Measurements from ENCODE around the gene RNF8.
A peak's percentile ranks its signal among the peaks of the same experiment; 100 is the strongest.
"Not testable (repeated sequence)": the region's sequence is repeated elsewhere in the genome, so short reads cannot be mapped to it uniquely, and the experiment has no call there.

The RNF8 gene, protein sequence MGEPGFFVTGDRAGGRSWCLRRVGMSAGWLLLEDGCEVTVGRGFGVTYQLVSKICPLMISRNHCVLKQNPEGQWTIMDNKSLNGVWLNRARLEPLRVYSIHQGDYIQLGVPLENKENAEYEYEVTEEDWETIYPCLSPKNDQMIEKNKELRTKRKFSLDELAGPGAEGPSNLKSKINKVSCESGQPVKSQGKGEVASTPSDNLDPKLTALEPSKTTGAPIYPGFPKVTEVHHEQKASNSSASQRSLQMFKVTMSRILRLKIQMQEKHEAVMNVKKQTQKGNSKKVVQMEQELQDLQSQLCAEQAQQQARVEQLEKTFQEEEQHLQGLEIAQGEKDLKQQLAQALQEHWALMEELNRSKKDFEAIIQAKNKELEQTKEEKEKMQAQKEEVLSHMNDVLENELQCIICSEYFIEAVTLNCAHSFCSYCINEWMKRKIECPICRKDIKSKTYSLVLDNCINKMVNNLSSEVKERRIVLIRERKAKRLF

DNA sequence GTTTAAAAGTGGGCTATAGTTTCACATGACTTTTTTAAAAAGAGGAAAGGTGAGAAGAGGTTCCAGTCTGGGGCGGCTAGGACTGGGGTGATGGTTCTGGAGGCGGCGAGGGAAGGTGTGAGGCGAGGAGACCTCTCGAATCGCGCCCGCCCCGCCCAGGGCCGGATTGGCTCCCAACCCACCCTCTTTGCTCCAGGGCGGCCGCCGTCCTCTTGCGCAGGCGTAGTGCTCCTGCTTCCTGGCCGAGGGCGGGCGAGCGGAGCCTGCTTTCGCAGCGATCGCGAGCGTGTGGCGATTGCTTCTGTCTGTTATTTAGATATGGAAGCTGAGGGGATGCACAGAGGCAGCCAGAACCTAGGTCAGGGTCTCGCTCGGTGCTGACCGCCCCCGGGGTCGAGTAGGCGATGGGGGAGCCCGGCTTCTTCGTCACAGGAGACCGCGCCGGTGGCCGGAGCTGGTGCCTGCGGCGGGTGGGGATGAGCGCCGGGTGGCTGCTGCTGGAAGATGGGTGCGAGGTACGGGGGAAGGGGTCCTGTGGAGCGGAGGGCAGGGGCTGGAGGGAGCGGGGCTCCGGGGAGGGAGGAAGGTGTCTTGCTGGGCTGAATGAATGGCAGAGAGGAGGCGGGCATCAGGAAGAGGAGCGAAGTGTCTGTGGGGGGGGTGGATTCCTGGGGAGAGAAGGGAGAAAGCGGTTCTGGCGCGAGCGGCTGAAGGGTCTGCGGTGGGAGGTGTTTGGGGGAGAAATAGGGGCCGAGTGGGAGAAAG, at the start of gene RNF8:
RNF8 (plus strand) TSS at position 223 of the 765 bp plus-strand sequence; CDS start at position 405, 182 bp downstream.
- DNase-seq = peak; percentile 85 to 88

DNA sequence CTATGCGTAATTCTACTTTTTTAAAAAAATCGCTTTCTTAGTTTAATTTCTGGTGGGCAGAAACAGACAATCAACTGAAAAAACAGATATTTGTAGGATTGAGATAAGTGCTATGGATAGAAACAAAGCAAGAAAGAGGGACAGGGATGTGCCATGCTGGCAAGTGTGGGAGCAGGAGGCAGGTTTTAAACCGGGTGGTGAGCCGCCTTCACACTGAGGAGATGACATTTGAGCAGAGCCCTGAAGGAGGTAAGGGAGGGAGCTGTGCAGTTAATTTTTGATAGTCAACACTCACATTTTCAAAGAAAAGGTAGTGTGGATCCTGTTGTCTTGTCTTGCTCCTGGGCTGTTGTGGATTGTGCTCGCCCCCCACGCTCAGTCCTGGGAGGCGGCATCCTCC, 49.0 kb upstream of the RNF8 start:
- no peak for DNase-seq

DNA sequence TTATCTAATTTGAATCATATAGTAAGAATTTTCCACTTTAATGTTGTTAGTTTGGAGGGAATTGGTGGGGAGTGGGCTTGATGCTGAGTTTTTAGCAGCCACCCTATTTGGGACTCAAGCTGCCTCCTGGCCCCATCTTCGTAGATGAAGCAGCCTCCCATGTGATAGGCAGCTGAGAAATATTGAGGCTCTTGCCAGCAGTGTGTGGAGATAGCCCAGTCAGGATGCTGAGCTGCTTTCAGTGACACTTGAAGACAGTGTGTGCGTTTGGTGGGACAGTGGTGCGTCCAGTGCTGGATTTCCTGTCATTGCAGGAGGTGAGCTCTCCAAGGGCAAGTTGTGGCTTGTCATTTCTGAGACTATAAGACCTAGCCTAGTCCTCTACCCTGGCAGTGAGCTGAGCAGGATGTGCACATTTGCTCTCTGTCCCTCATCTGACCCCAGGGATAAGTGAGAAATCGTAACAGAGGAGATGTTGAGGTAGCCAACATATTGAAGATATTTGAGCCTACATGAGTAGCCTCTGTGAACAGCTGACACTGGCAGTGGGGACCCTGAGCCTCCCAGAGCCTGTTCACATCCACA, 47.9 kb upstream of the RNF8 start:
- DNase-seq = no peak

DNA sequence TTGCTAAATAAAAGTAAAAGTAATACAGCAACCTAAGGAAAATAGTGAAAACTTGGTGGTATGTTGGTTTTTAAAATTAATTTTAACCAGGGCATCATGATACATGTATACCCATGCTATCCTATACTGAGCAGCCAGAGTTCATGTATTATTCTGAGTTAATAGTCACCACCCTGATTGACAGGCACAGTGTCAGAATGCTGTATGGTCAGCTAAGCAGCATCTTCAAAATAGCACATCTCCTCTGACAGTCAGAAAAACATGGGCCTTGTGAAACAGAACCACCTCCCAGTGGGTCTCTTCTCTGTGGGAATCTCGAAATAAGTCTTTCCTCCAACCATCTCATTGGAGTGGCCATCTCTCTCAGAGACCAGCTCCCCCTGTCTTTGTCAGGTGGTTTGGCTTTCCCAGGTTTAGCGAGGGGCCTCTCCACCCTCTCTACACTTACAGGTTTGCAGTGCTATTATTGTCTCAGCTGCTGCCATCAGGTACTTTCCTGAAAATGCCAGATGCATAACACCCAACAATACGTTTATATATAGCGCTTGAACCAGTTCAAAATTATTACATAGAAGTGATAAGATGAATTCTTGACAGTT, 47.1 kb upstream of the RNF8 start:
- no peak for DNase-seq

DNA sequence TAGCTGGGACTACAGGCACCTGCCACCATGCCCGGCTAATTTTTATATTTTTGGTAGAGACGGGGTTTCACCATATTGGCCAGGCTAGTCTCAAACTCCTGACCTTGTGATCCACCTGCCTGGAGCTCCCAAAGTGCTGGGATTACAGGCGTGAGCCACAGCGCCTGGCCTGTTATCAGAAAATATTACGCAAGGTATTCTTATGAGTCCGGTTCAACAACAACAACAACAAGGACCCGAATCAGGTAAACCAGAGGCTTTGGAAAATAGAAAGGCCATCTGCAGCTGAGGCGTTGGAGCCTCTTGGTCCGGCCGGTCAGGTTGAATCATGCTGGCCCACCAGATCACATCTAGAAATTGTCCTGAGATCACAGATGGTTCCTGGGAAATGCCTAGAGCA, 46.3 kb upstream of the RNF8 start:
- DNase-seq = not testable (repeated sequence)

DNA sequence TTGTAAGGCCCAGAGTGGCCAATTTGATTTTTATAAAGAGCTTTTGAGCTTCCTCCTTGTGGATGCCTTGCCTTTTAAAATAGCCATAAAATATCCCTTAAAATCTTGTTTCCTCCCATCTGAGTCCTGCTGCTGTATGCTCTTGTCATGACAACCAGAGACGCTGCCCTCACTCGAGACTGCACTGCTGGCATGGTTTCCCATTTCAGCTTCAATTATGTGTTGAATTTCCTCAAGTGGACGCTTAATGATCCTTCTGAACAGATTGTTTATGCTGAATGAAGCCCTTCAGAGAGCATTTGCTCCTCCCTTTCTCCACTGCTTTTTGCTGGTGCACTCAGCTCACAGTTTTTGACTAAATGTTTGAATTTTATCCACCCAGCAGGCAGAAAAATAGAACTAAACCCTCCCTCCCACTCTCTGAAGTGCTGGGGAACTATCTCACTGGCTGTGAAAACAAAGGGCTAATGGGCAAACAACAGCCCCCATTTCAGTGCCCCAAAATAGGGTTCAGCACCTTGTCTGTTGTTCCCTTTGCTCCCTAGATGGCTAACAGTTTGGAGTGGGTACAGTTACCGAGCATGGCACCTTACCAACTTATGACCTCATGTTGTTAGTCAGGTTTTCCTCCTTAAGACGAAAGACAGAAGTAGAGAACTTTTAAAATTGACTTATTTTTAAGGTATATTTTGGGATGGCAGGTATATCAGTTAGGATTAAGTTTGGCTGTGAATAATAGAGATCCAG, 45.5 kb upstream of the RNF8 start:
- DNase-seq = no peak

DNA sequence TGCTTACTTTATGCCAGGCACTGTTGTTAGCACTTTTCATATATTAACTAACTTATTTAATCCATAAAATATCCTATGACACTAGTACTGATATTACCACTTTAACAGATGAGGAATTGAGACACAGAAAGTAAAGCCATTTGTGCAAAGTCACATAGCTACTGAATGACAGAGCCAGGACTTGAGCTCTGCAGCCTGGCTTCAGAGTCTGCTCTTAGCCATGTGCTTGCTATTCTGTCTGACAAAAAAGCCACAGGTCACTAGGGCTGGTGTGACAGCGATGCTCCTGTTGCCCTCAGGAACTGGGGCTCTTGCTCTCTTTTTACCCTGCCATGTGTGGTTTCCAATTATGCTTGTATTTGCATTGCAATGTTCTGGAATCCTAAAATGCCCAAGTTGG, 44.7 kb upstream of the RNF8 start:
- DNase-seq = no peak

DNA sequence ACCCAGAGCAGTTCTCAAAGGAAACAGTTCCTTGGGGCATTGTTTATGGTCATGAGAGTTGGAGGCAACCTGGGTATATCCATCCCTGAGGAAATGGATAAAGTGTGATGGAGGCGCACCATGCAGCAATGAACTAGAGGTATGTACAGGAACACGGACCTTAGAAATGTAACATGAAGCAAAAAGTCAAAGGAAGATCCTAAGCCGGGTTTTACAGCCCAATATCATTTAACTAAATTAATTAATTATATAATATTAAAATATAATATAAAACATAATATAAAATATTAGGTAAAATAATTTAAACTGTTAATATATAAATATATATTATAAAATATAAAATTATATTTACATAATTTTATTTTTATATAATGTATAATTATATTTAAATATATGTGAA, 44.1 kb upstream of the RNF8 start:
- no peak for DNase-seq

DNA sequence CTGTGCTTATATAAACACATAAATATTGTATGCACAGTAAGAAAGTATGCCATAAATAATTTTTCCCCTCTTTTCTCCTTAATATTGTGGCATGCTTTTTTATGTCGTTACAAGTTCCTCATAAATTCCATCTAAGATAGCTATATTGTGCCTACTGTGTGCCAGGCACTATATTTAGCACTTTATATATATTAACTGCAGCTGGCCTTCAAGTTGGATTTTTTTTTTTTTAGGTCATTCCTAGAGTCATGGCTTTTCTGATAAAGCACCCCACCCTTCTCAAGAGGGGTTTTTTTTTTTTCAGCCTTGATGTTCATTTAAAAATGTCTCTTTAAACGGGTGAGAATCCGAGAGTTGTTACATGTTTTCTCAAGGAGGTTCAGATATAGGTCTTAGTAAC, 42.8 kb upstream of the RNF8 start:
- no peak for DNase-seq

DNA sequence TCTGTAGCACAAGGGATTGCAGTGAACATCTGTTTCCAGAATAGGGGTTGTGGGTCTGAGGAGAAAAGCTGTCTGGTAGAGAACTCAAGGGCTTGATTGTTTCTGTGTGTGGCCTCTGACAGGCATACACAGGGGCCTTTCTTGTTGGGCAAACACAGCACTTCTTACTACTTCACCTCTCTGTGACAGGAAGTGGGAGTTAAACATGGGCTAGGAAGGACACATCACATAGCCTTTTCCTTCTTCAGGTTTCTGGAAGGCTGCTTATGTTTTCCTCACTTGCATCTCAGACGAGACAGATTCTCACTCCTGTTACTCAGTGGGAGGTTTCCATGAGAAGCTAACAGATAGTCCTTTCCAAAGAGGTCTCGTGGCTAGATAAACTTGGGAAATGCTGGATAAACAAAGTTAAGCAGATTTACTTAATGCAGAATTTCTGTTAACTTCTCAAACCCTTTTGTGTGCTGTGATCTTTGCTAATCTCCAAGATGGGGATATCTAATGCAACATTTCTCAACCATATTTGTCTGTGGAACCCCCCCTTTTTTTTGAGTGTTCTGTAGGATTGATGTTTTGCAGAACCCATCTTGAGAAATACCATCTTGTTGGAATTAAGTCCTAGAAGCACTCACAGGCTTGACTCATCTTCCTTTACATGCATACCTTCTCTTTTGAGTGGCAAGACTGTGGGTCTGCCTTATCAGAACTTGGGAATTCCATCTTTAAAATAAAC, 41.9 kb upstream of the RNF8 start:
- no peak for DNase-seq

DNA sequence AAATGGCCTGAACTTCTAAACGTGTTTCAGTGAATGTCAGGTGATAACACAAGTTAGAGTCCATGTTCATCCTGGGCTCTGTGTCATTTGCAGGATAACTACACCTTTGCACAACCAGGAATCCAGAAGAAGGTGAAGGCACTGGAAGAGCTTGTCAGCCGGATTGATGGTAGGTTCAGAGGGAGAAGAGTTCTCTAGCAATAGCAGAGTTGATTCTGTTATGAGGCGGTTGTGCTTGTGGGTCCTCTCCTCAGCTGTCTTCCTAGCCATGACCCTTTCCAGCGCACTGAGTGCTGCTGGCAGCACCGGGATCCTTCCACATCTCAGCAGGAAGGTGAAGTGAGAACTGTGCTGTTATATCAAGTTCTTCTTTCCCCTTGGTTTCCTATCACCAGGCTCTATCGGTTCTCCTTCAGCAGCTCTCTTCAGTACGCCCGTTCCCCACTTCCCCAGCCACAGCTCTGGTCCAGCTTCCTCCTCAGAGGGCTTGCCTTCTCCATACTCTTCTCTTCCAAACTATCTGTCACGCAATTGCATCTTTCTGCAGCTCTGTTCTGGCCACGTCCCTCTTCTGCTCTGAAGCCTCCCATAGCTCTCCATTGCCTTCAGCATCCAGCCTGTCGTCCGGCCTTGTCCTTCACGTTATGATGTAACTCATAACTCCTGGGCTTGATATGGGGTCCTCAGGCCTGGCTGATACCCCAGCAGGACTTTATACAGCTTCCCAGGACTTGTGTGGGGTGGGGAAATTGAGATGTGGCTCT, 39.9 kb upstream of the RNF8 start:
- no peak for DNase-seq

DNA sequence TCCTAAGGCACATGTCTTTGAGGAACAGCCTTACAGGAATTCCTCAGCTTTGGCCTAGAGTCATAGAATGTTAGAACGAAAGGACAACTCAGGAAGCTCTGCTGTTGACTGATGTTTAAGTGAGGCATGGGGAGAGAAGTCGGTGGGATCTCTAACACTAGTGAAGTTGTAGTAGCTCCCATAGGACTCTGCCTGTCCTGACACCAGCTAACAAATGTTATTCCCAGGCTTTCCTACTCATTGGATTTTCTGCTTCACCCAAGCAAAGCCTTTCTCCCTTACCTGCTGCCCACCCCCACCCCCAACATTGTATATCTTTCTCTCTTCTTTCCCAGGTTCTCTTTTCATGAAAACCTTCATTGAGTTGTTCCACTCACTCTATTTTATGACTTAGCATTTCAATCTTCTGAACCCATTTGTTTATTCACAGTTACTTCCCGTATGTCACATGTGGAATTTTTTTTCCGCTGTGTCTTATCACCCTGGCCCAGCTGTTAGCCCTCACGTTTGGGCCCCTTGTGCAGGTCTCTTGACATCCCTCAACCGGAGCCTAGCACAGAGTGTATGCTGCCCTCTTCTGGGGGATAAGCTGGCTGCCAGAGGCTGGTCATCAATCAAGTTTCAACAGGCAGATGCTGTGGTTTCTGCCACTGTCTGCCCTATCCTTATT, 39.2 kb upstream of the RNF8 start:
- peak; percentile 18 to 24 for DNase-seq

DNA sequence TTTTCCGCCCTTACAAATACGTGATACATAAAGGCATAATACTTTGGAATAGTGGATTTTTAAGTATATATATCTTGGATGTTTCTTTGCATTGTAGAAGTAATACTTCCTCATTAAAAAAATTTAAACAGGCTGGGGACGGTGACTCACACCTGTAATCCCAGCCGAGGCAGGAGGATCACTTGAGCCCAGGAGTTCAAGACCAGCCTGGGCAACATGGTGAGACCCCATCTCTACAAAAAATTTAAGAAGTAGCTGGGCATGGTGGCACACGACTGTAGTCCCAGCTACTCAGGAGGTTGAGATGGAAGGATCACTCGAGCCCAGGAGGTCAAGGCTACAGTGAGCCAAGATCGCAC, 38.6 kb upstream of the RNF8 start:
- no peak for DNase-seq

DNA sequence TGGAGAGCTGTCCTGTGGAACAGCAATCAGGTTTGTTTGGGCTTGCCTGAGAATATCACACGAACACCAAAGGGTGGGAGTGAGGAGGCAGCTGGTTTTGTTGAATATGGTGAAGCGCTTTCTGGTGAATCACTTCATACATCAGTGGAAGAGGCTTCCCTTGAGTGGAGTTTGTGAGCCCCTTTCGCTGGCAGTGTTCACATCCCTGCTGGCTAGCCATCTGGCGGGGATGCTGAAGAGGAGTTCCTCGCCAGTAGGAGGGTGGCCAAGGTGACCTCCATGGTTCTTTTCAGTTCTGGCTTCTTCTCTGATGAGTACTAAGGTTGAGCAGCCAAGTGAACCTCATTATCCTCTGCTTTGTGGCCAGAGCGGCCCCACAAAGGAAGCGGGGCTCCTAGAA, 37.7 kb upstream of the RNF8 start:
- no peak for DNase-seq

DNA sequence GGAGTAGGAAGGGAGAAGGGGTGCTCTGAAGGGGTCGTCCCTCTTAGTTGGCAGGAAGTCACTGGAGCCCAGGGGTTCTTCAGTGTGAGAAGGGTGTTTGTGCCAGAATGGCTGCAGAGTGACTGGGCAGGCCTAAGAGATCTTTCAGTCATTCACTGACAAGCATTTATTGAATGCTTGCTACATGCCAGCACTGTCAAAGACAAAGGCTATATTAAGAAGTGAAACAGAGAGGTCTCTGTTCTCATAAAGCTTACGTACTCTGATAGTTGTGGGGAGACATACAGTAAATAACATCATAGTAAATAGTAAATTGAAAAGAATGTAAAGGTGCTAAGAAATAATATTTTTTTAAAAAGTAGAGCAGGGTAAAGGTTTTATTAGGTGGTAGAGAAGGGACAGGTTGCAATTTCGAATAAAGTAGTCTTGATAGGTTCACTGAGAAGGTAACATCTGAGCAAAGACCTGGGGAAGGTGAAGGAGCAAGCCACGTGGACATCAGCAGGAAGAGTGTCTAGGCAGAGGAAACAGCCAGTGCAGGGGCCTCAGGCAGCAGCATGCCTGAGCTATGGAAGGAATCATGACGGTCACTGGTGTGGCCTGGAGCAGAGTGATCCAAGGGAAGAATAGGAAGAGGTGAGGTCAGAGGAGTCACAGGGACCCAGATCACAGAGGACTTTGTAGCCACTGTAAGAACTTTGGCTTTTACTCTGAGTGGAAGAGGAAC, 36.3 kb upstream of the RNF8 start:
- DNase-seq = no peak

DNA sequence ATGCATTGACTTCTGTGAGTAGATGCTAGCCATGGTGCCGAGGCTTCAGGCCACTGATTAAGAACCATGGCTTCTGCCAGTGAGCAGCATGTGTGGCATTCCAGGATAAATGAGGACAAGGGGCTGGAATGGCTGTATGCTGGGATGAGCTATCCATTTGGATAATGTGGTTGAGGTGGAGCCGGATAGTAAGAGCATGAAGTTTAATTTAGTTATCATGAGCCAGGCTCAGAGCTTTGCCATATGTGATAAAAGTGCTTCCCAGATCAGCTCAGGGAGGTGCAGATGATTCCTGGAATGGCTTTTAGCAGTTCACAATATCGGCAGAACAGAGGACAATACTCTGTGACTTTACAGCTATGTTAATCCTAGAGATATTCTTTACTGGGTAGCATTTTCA, 34.6 kb upstream of the RNF8 start:
- no peak for DNase-seq

DNA sequence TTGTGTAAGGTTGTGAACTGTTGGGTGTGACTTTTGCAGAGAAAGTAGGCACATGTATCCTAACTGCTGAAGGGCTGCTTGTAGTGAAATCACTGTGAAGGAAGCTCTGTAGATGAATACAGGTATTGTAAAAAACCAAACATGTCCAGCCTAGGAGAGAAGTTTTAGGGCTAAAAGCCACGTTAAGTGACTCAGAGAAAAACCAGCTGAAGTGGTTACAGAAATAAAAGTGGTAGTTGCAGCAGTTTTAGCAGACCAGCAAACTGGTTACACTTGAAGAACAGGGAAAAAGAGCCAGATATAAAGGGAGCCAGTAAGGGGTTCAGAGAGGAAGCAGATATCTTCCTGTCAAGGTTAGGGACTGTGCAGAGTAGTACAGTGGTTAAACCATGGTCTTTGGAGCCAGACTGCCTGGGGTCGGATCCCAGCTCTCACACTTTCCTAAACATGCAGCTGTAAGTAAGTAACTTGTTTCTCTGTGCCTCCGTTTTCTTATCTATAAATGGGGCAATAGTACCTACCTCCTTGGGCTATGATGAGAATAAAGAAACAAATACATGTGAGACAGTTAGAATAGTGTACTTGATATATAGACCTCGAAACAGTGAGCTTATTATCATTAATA, 33.8 kb upstream of the RNF8 start:
- DNase-seq = no peak

DNA sequence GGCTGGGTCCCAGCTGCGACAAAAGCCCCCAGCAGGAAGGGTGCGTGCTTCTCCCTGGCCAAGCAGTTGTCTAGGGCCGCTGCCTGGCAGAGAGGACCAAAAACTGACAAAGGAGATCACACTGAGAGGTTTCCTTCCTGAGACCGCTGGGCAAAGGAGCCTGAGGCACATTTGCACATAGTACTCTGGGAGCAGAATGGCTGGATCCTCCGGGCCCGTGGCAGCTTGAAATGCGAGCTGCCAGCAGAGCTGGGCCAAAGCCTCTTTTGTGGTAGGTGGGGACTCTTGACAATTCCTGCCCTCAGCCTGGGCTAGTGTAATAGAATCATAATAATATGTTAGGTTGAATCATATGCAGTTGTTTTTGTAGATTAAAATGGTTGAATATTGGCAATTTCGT, 33.1 kb upstream of the RNF8 start:
- no peak for DNase-seq

DNA sequence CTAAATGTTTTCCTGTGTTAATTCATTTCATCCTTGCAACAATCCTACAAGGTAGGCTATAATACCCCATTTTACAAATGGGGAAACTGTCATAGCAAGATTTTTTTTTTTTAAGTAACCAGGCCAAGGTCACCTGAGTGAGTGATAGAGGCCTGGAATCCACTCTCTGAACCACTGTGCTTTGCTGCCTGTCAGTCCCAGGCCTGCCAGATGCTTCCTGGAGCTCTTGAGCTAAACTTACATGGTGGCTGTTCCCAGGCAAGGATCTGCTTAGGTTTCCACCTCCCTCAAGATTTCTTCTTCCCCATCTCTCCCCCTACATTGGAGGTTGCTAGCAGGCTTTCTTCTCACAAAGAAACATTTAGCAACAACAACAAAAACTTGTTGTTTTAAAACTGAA, 32.7 kb upstream of the RNF8 start:
- no peak for DNase-seq

Data from activated CD4-positive, alpha-beta T cell treated with anti-CD3 and anti-CD28 coated beads for 4 hours (primary cell).